ENCODE results near the gene PRKRA. TPM values are rescaled to one million over a fixed set of nuclear protein-coding genes. Genes with fewer than 3 reads are reported as not detected.
"Not testable (repeated sequence)": the region's sequence is repeated elsewhere in the genome, so short reads cannot be mapped to it uniquely, and the experiment has no call there.

PRKRA gene
- polyA plus RNA-seq, 1 donor from 2014 or later, result 58.7 TPM

GRCh38 chr2:178436662-178437061, 14.3 kb downstream of the PRKRA start:
- peaks cover 9% of the 10 kb centered on the region for H3K36me3 Mint-ChIP-seq
- H3K27me3 Mint-ChIP-seq, result no peaks in the 10 kb centered on the region
- H3K9me3 Mint-ChIP-seq, result no peaks in the 10 kb centered on the region
- H3K27ac Mint-ChIP-seq, result no peak overlapping the region
- no peaks in the 10 kb centered on the region for H3K4me1 Mint-ChIP-seq
- no peak overlapping the region for H3K4me3 Mint-ChIP-seq

DNA sequence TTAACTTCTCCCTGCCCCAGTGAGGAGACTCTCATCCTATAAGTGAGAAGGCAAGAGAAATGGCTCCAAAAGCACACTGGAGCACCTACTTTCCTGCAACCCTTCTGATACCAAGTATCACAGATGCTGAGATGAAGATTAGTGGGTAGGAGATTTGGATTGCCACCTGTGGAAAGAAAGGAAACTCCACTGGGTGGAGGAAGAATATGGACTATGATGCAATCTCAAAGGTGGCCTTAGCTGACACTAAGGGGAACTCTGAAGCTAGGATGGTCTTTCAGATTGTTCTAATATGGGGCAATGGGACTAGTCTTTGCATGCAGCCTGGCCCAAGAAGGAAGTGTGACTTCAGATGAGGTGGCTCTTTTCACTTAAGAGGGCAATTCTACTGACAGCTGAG, 21.6 kb downstream of the PRKRA start:
- Mint-ChIP-seq H3K27ac (peak overlapping the region in 1 of 3 donors; percentile 8), H3K36me3 (peaks cover 6% of the 10 kb centered on the region)

DNA sequence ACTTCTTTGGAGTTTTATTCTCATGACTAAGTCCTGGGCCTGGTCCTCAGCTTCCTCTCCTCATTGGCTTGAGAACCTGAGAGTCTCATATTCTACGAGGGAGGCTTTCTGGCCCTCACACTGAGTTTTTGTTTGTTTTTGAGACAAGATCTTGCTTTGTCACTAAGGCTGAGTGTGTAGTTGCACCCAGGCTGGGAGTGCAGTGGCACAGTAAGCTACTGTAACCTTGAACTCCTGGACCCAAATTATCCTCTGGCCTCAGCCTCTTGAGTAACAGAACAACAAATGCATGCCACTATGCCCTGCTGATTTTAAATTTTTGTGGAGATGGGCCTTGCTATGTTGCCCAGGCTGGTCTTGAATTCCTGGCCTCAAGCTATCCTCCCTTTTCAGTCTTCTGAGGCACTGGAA, 22.6 kb downstream of the PRKRA start:
- peaks cover 5% of the 10 kb centered on the region for H3K36me3 Mint-ChIP-seq
- H3K27ac Mint-ChIP-seq, result no peak overlapping the region
- no peaks in the 10 kb centered on the region for H3K4me1 Mint-ChIP-seq
- no peaks in the 10 kb centered on the region for H3K27me3 Mint-ChIP-seq
- H3K9me3 Mint-ChIP-seq, result peaks cover 4 to 19% (median 7%) of the 10 kb centered on the region in 3 donors
- H3K4me3 Mint-ChIP-seq, result no peak overlapping the region

More for the DNA sequence above, 21.6 kb downstream of the PRKRA start:
- H3K9me3 Mint-ChIP-seq, result peaks cover 4 to 18% (median 7%) of the 10 kb centered on the region in 3 donors
- H3K27me3 Mint-ChIP-seq, result no peaks in the 10 kb centered on the region
- no peak overlapping the region for H3K4me3 Mint-ChIP-seq
- no peaks in the 10 kb centered on the region for H3K4me1 Mint-ChIP-seq

DNA sequence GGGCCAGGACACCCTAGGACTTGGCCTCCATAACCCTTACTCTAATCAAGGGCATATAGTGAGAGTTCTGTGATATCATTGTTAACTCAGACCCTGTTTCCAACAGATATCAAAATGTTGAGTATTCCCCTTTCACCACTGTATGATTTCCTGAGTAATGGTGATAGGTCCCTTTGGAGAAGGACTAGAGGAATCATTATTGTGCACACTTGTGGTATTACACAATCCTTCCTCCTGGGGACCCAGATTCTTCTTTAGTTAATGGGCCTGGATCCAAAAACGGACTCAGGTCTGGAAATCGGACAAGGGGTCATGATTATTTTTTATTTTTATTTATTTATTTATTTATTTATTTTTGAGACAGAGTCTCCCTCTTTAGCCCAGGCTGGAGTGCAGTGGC, 23.5 kb downstream of the PRKRA start:
- H3K27me3 Mint-ChIP-seq, result no peaks in the 10 kb centered on the region
- peaks cover 5% of the 10 kb centered on the region for H3K36me3 Mint-ChIP-seq
- H3K9me3 Mint-ChIP-seq, result peaks cover 4 to 19% (median 7%) of the 10 kb centered on the region in 3 donors
- no peak overlapping the region for H3K4me3 Mint-ChIP-seq
- H3K4me1 Mint-ChIP-seq, result no peaks in the 10 kb centered on the region
- no peak overlapping the region for H3K27ac Mint-ChIP-seq

DNA sequence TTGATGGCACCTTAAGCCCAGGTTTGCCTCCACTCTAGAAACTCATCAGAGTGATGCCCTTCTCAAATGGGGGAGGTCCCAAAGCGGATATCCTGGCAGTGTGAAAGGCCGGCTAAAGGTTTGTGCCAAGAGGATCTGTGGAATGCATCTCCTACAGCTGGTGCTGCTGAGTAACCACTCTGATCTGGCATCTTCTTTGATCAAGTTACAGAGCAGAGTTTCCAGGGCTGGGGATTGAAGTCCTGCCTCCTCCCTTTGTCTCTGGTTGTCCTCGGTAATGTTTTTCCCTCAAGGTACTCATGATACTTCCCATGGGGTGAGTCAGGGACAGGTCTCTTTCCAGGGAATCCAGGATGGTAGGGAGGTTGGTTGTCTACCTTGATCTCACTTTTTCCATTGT, 24.6 kb downstream of the PRKRA start:
- Mint-ChIP-seq H3K27me3 (no peaks in the 10 kb centered on the region), H3K9me3 (peaks cover 4 to 19% (median 7%) of the 10 kb centered on the region in 3 donors), H3K36me3 (peaks cover 5% of the 10 kb centered on the region), H3K27ac (no peak overlapping the region), H3K4me1 (no peaks in the 10 kb centered on the region), H3K4me3 (no peak overlapping the region)

GRCh38 chr2:178425255-178425827, 25.6 kb downstream of the PRKRA start:
- H3K36me3 Mint-ChIP-seq, result peaks cover 5% of the 10 kb centered on the region

DNA sequence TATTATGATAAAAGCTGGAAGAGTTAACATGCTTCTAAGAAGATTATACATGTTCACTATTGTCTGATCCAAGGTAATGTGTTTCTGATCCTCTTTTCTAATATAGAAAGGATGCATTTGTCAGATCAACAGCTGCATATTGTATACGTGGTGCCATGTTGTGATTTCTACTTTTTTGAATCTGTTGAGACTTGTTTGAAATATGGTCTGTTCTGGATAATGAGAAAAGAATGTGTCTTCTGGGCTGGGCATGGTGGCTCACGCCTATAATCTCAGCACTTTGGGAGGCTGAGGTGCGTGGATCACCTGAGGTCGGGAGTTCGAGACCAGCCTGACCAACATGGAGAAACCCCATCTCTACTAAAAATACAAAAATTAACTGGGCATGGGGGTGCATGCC, 27.2 kb downstream of the PRKRA start:
- Mint-ChIP-seq H3K9me3 (peaks cover 4 to 19% (median 7%) of the 10 kb centered on the region in 3 donors), H3K27ac (peak overlapping the region in 1 of 3 donors; percentile 79)
- H3K27me3 Mint-ChIP-seq, H3K4me3 Mint-ChIP-seq, H3K4me1 Mint-ChIP-seq, H3K36me3 Mint-ChIP-seq: not testable (repeated sequence)

More at GRCh38 chr2:178425255-178425827, 25.6 kb downstream of the PRKRA start:
- peaks cover 4 to 19% (median 7%) of the 10 kb centered on the region in 3 donors for H3K9me3 Mint-ChIP-seq
- H3K4me1 Mint-ChIP-seq, result peaks cover 0 to 2% (median 0%) of the 10 kb centered on the region in 3 donors
- no peaks in the 10 kb centered on the region for H3K27me3 Mint-ChIP-seq
- H3K4me3 Mint-ChIP-seq, result no peak overlapping the region
- no peak overlapping the region for H3K27ac Mint-ChIP-seq

DNA sequence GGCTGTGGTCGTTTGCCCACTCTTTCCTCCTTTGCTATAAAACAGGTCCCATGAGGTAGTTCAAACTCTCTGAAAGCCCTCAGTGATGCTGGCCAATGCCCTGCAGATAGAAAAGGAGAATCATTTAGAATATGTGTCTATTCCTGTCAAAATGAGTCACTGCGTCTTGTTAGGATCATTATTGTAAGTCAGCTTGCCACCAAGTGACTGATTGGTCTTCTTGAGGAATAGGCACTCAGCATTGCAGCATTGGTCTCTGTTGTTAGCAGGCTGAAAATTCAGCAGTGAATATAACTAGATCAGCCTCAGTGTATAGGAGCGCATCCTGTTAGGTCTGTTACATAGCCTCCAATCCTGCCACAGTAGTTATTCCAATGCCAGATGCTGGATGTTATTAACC, 28.9 kb downstream of the PRKRA start:
- H3K27me3 Mint-ChIP-seq, result no peaks in the 10 kb centered on the region
- H3K36me3 Mint-ChIP-seq, result no peaks in the 10 kb centered on the region
- no peak overlapping the region for H3K4me3 Mint-ChIP-seq
- H3K27ac Mint-ChIP-seq, result no peak overlapping the region
- peaks cover 4 to 19% (median 7%) of the 10 kb centered on the region in 3 donors for H3K9me3 Mint-ChIP-seq
- peaks cover 0 to 2% (median 0%) of the 10 kb centered on the region in 3 donors for H3K4me1 Mint-ChIP-seq

- Mint-ChIP-seq H3K36me3 (no peaks in the 10 kb centered on the region), H3K4me3 (no peak overlapping the region), H3K9me3 (peaks cover 2 to 13% (median 4%) of the 10 kb centered on the region in 3 donors), H3K27me3 (no peaks in the 10 kb centered on the region), H3K4me1 (peaks cover 0 to 2% (median 0%) of the 10 kb centered on the region in 3 donors), H3K27ac (no peak overlapping the region)
Measured at GRCh38 chr2:178420463-178420999, 30.4 kb downstream of the PRKRA start.

DNA sequence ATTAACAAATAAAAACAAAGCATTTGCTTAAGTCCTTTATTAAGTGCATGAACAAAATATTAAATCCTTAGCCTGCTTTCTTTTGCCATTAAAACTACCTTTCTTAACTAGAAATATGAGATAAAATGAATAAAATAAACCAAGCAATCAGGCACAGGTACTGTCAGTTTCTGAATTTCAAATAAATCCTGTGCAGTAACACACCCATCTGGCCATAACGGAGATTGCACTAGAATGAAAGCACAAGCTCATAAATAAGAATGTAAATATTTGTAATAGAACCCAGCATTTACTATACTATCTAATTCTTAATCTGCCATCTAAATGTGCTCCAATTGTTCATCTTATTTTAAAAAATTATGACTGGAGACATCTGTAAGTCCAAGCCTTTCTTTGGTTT, 31.9 kb downstream of the PRKRA start:
- Mint-ChIP-seq H3K36me3 (no peaks in the 10 kb centered on the region), H3K4me3 (no peak overlapping the region), H3K9me3 (no peaks in the 10 kb centered on the region), H3K27me3 (no peaks in the 10 kb centered on the region), H3K27ac (no peak overlapping the region), H3K4me1 (peaks cover 8 to 12% (median 10%) of the 10 kb centered on the region in 3 donors)

DNA sequence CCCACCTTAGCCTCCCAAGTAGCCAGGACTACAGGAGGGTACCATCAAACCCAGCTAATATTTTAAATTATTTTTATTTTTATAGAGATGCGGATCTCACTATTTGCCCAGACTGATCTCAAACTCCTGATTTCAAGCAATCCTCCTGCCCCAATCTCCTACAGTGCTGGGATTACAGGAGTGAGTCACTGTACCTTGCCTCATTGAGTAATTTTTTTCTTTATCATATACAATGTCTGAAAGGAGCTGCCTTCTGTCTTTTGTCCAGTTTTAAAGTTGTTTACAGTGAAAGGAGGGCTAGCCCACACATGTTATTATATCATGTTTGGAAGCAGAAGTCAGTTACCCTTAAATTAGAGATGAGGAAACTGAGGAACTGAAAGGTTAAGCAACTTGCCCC, 32.5 kb downstream of the PRKRA start:
- Mint-ChIP-seq H3K4me1 (peaks cover 12 to 19% (median 15%) of the 10 kb centered on the region in 3 donors), H3K36me3 (no peaks in the 10 kb centered on the region), H3K4me3 (no peak overlapping the region), H3K27me3 (no peaks in the 10 kb centered on the region), H3K27ac (no peak overlapping the region), H3K9me3 (no peaks in the 10 kb centered on the region)

- no peaks in the 10 kb centered on the region for H3K9me3 Mint-ChIP-seq
- H3K27me3 Mint-ChIP-seq, result no peaks in the 10 kb centered on the region
- H3K4me1 Mint-ChIP-seq, result peaks cover 17 to 24% (median 19%) of the 10 kb centered on the region in 3 donors
- H3K36me3 Mint-ChIP-seq, result no peaks in the 10 kb centered on the region
- peak overlapping the region in 1 of 4 donors; percentile 27 for H3K4me3 Mint-ChIP-seq
- no peak overlapping the region for H3K27ac Mint-ChIP-seq
Measured at GRCh38 chr2:178417916-178418315, 33.1 kb downstream of the PRKRA start.

- no peak overlapping the region for H3K4me3 Mint-ChIP-seq
- H3K27ac Mint-ChIP-seq, result no peak overlapping the region
- H3K4me1 Mint-ChIP-seq, result peaks cover 18 to 25% (median 19%) of the 10 kb centered on the region in 3 donors
- no peaks in the 10 kb centered on the region for H3K9me3 Mint-ChIP-seq
- no peaks in the 10 kb centered on the region for H3K27me3 Mint-ChIP-seq
- no peaks in the 10 kb centered on the region for H3K36me3 Mint-ChIP-seq
Measured at GRCh38 chr2:178415979-178416378, 35.0 kb downstream of the PRKRA start.

- Mint-ChIP-seq H3K9me3 (no peaks in the 10 kb centered on the region), H3K36me3 (no peaks in the 10 kb centered on the region), H3K4me1 (peaks cover 18 to 23% (median 19%) of the 10 kb centered on the region in 3 donors), H3K27ac (peak overlapping the region; percentile 5 to 97 (median 96)), H3K27me3 (no peaks in the 10 kb centered on the region), H3K4me3 (peak overlapping the region; percentile 79 to 98 (median 90))
Measured at GRCh38 chr2:178414266-178415247, 36.4 kb downstream of the PRKRA start.
